GM10266 (cell line): ENCODE data around the gene PREB.

Experiments used
- DNase-seq: peaks from one replicate; pipeline ENCODE4 v3.0.0; 2012; ENCODE audit errors: extremely low spot score
- TF ChIP-seq, protein P1 (sequence below): IDR thresholded peaks from 2 replicates; pipeline ENCODE4 v1.5.1; 2012; ENCODE audit warnings: mild to moderate bottlenecking, low read depth; ENCODE audit not compliant: control insufficient read depth, insufficient read depth; ENCODE audit errors: missing control alignments

PREB gene

GRCh38 chr2:27130396-27130795, 4.0 kb downstream of the PREB start:
- no peak for DNase-seq

GRCh38 chr2:27128668-27129571, 5.5 kb downstream of the PREB start:
- TF ChIP-seq, protein P1, sequence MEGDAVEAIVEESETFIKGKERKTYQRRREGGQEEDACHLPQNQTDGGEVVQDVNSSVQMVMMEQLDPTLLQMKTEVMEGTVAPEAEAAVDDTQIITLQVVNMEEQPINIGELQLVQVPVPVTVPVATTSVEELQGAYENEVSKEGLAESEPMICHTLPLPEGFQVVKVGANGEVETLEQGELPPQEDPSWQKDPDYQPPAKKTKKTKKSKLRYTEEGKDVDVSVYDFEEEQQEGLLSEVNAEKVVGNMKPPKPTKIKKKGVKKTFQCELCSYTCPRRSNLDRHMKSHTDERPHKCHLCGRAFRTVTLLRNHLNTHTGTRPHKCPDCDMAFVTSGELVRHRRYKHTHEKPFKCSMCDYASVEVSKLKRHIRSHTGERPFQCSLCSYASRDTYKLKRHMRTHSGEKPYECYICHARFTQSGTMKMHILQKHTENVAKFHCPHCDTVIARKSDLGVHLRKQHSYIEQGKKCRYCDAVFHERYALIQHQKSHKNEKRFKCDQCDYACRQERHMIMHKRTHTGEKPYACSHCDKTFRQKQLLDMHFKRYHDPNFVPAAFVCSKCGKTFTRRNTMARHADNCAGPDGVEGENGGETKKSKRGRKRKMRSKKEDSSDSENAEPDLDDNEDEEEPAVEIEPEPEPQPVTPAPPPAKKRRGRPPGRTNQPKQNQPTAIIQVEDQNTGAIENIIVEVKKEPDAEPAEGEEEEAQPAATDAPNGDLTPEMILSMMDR: no peak

More at GRCh38 chr2:27130396-27130795, 4.0 kb downstream of the PREB start:
- TF ChIP-seq, protein P1: no peak

GRCh38 chr2:27127883-27128667, 6.4 kb downstream of the PREB start:
- no peak for DNase-seq
- TF ChIP-seq, protein P1: no peak

More at GRCh38 chr2:27128668-27129571, 5.5 kb downstream of the PREB start:
- DNase-seq: no peak

- DNase-seq: no peak
- TF ChIP-seq, protein P1: no peak
Measured at GRCh38 chr2:27126252-27126710, 8.2 kb downstream of the PREB start.

GRCh38 chr2:27125104-27125503, 9.3 kb downstream of the PREB start:
- DNase-seq: no peak
- TF ChIP-seq, protein P1: no peak

DNA sequence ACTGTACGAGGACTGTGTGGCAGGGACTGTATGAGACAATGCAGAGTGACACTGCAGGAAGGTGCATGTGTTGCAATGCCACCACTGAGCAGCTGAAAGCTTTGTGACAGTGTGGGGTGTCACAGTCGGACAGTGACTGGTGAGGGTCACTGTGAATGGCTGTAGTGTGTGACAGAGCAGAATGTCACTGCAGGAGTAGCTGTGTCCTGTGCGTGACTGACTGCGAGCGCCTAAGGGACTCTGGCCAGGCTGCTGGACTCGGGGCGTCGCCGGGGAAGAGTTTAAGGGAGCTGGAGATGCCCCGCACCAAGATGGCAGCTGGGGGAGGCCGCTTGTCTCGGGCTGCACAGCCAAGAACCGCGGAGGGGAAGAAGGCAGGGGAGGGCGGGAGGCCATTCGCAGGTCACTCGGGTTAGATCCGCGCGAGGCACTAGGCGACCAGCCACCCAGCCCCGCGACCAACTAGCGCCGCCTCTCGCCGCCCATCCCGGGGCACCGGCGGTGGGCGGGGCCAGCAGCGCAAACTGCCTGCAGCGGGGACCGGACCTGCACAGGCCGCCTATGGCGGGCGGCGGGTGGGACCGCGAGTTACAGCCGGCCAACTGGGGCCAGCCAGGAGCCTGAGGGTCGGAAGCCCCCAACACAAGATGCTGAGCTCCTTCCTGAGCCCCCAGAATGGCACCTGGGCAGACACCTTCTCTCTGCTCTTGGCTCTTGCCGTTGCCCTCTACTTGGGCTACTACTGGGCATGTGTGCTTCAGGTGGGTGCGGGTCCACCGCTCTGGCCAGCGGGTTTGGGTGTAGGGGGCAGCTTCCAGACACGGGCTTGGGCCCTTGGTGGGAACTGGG, 10.9 kb downstream of the PREB start, which contains the start of gene ABHD1:
TSS of gene ABHD1 (plus strand) at position 514 of the 849 bp plus-strand sequence. CDS start at position 648, 134 bp downstream.
- TF ChIP-seq, protein P1: peak; percentile 7
- DNase-seq: peak; percentile 76
